MG63 (cell line): Measurements from ENCODE around the gene TMEM9B. TPM values are rescaled to one million over a fixed set of nuclear protein-coding genes. Genes with fewer than 3 reads are reported as not detected.

Experiments
- DNase-seq: peaks from one replicate; pipeline ENCODE4 v3.0.0-alpha.2; 2020
- H3K27me3 ChIP-seq: fragments of 250-450 bp; sonication (Bioruptor Pico); 2 replicates; pipeline ENCODE4 v1.5.1; 2020; ENCODE audit warnings: mild to moderate bottlenecking, moderate library complexity
- H3K36me3 ChIP-seq: fragments of 250-450 bp; sonication (Bioruptor Pico); 2 replicates; pipeline ENCODE4 v1.5.1; 2020; ENCODE audit warnings: mild to moderate bottlenecking, moderate library complexity
- H3K4me3 ChIP-seq: fragments of 250-450 bp; sonication (Bioruptor Pico); 2 replicates; pipeline ENCODE4 v1.5.1; 2020; ENCODE audit warnings: mild to moderate bottlenecking, moderate library complexity
- H3K9me3 ChIP-seq: fragments of 250-450 bp; sonication (Bioruptor Pico); 2 replicates; pipeline ENCODE4 v1.5.1; 2020; ENCODE audit warnings: mild to moderate bottlenecking, moderate library complexity
- total RNA-seq: library from RNA; depleted of rRNA; stranded (reverse); fragments of >200 nt; shearing (Covaris generic); gene quantifications from 2 replicates; pipeline ENCODE4 v1.2.3, GENCODE V29; 2014; ENCODE audit warnings: low replicate concordance; rRNA removed

TMEM9B gene
- total RNA-seq, 1 experiment from 2014 or later, result 44.4 TPM

- no peaks in the 10 kb centered on the region for H3K9me3 ChIP-seq
- H3K4me3 ChIP-seq, result no peak overlapping the region
- no peaks in the 10 kb centered on the region for H3K27me3 ChIP-seq
- H3K36me3 ChIP-seq, result peaks cover 48% of the 10 kb centered on the region
- no peak for DNase-seq
Measured at GRCh38 chr11:8913961-8914660, 50.1 kb downstream of the TMEM9B start.

- H3K36me3 ChIP-seq, result peaks cover 22% of the 10 kb centered on the region
- peak; percentile 96 for DNase-seq
- peak within 1 kb of the TSS; percentile 73 for H3K4me3 ChIP-seq
- no peaks in the 10 kb centered on the region for H3K9me3 ChIP-seq
- H3K27me3 ChIP-seq, result no peaks in the 10 kb centered on the region
Measured at GRCh38 chr11:8911029-8911823, 53.0 kb downstream of the TMEM9B start, which contains the start of gene AKIP1. TSS of gene AKIP1 (plus strand) at chr11:8911189. CDS start at chr11:8911450, 261 bp downstream.

GRCh38 chr11:8910649-8911026 is 53.6 kb downstream of the TMEM9B start:
- Histone ChIP-seq H3K9me3 (no peaks in the 10 kb centered on the region), H3K4me3 (peak overlapping the region; percentile 73), H3K36me3 (peaks cover 18% of the 10 kb centered on the region), H3K27me3 (no peaks in the 10 kb centered on the region)
- no peak for DNase-seq

GRCh38 chr11:8908099-8908498 is 56.1 kb downstream of the TMEM9B start:
- no peaks in the 10 kb centered on the region for H3K9me3 ChIP-seq
- H3K27me3 ChIP-seq, result no peaks in the 10 kb centered on the region
- peaks cover 4% of the 10 kb centered on the region for H3K36me3 ChIP-seq
- DNase-seq, result no peak
- H3K4me3 ChIP-seq, result no peak overlapping the region

- H3K9me3 ChIP-seq, result no peaks in the 10 kb centered on the region
- no peaks in the 10 kb centered on the region for H3K27me3 ChIP-seq
- H3K36me3 ChIP-seq, result no peaks in the 10 kb centered on the region; the same call in 1 of the 2 replicates
- H3K4me3 ChIP-seq, result no peak overlapping the region
- DNase-seq, result no peak
Measured at GRCh38 chr11:8907116-8907515, 57.1 kb downstream of the TMEM9B start.

GRCh38 chr11:8905528-8906165 is 58.6 kb downstream of the TMEM9B start:
- DNase-seq, result peak; percentile 25
- Histone ChIP-seq H3K9me3 (no peaks in the 10 kb centered on the region), H3K36me3 (no peaks in the 10 kb centered on the region), H3K27me3 (no peaks in the 10 kb centered on the region), H3K4me3 (no peak overlapping the region)

GRCh38 chr11:8899119-8899753 is 65.0 kb downstream of the TMEM9B start:
- Histone ChIP-seq H3K4me3 (no peak overlapping the region), H3K9me3 (peaks cover 18% of the 10 kb centered on the region)
- no peak for DNase-seq

More at GRCh38 chr11:8899119-8899753, 65.0 kb downstream of the TMEM9B start:
- Histone ChIP-seq H3K27me3 (no peaks in the 10 kb centered on the region), H3K36me3 (no peaks in the 10 kb centered on the region)

Other genes with a start within 250 kb of the TMEM9B start
- 64.6 and 129 TPM in 2 replicates for gene AKIP1, start 53.3 kb downstream of the TMEM9B start, total RNA-seq
- not detected in 2 replicates for gene C11orf16, start 31.5 kb downstream of the TMEM9B start, total RNA-seq
- not detected in 2 replicates for gene ASCL3, start 21.4 kb downstream of the TMEM9B start, total RNA-seq
- gene NRIP3, start 39.6 kb upstream of the TMEM9B start, total RNA-seq, result 11.1 and 12.7 TPM in 2 replicates
- 0.59 TPM in 1 of 2 replicates, not detected in the other for gene SCUBE2, start 127.2 kb upstream of the TMEM9B start, total RNA-seq